Measurements from ENCODE around the gene MIGA2.

The MIGA2 gene

GRCh38 chr9:129008986-129009583 is 27.3 kb upstream of the MIGA2 start:
- TF ChIP-seq POLR2AphosphoS5 (IDR thresholded peaks at IDR 0.05; ENCODE audit: low read depth) (no peak), CTCF (IDR thresholded peaks at IDR 0.05; ENCODE audit: insufficient read depth, low read length) (no peak), REST (IDR thresholded peaks at IDR 0.05; ENCODE audit: insufficient replicate concordance, low read depth) (no peak), SPI1 (IDR thresholded peaks at IDR 0.05; ENCODE audit: borderline replicate concordance, low read depth) (no peak), GABPA (IDR thresholded peaks at IDR 0.05; ENCODE audit: low read depth) (no peak)
- DNase-seq (ENCODE audit: low read depth in 1 of 2, low spot score in 1 of 2): no peak

GRCh38 chr9:129009584-129010141 is 26.8 kb upstream of the MIGA2 start:
- Histone ChIP-seq H3K4me3 (replicated peaks; ENCODE audit: insufficient read depth, low read length) (no peak overlapping the region), H3K27me3 (ENCODE audit: insufficient read depth, poor library complexity, severe bottlenecking) (no peaks in the 10 kb centered on the region), H3K27ac (replicated peaks) (no peak overlapping the region)
- DNase-seq (ENCODE audit: low read depth in 1 of 2, low spot score in 1 of 2): no peak
- TF ChIP-seq CTCF (IDR thresholded peaks at IDR 0.05; ENCODE audit: insufficient read depth, low read length) (no peak), REST (IDR thresholded peaks at IDR 0.05; ENCODE audit: insufficient replicate concordance, low read depth) (no peak), SPI1 (IDR thresholded peaks at IDR 0.05; ENCODE audit: borderline replicate concordance, low read depth) (no peak), GABPA (IDR thresholded peaks at IDR 0.05; ENCODE audit: low read depth) (no peak), POLR2AphosphoS5 (IDR thresholded peaks at IDR 0.05; ENCODE audit: low read depth) (no peak)

More at GRCh38 chr9:129008986-129009583, 27.3 kb upstream of the MIGA2 start:
- Histone ChIP-seq H3K27me3 (ENCODE audit: insufficient read depth, poor library complexity, severe bottlenecking) (no peaks in the 10 kb centered on the region), H3K27ac (replicated peaks) (no peak overlapping the region), H3K4me3 (replicated peaks; ENCODE audit: insufficient read depth, low read length) (no peak overlapping the region)

GRCh38 chr9:129010267-129010975 is 26.0 kb upstream of the MIGA2 start:
- no peak overlapping the region for H3K4me3 ChIP-seq (replicated peaks; ENCODE audit: insufficient read depth, low read length)
- no peaks in the 10 kb centered on the region for H3K27me3 ChIP-seq (ENCODE audit: insufficient read depth, poor library complexity, severe bottlenecking)
- no peak overlapping the region for H3K27ac ChIP-seq (replicated peaks)
- no peak for TF ChIP-seq GABPA (IDR thresholded peaks at IDR 0.05; ENCODE audit: low read depth)
- TF ChIP-seq CTCF (IDR thresholded peaks at IDR 0.05; ENCODE audit: insufficient read depth, low read length): no peak
- TF ChIP-seq REST (IDR thresholded peaks at IDR 0.05; ENCODE audit: insufficient replicate concordance, low read depth): no peak
- TF ChIP-seq SPI1 (IDR thresholded peaks at IDR 0.05; ENCODE audit: borderline replicate concordance, low read depth): no peak
- TF ChIP-seq POLR2AphosphoS5 (IDR thresholded peaks at IDR 0.05; ENCODE audit: low read depth): no peak
- DNase-seq (ENCODE audit: low read depth in 1 of 2, low spot score in 1 of 2): no peak

All from HL-60 (cell line).